Measurements from ENCODE around the gene IGSF3. TPM values are rescaled to one million over a fixed set of nuclear protein-coding genes. Genes with fewer than 3 reads are reported as not detected.
"Not testable (repeated sequence)": the region's sequence is repeated elsewhere in the genome, so short reads cannot be mapped to it uniquely, and the experiment has no call there.

Gene IGSF3
- total and polyA plus RNA-seq, 10 of the 15 experiments (the other 5 are each of a cell fraction or from before 2014, with no cell fraction given): 1.4 to 18.0 (median 9.6) TPM

DNA sequence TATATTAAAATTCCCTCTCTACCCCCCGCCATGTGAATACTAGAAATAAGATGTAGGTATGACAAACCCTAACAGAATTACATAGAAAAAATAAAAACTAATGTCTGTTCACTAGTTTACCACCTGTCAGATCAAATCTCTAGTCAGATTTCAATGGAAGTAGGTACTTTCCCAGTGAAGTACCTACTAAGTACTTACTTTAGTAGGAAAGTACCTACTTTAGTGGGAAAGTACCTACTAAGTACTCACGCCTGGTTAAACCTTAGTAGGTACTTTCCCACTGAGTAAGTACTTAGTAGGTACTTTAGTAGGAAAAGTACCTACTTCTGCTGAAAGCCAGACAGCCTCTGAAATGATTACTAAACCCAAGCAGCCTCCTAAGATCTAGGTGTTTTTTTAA lies 58.7 kb downstream of the IGSF3 start:
- ATAC-seq (peak; percentile 76), FAIRE-seq (peak; percentile 64)
- in situ Hi-C loops (cut with MboI); H3K4me3 ChIP-seq; H3K27me3 ChIP-seq (replicated peaks in 1 of 2; ENCODE audit: control insufficient read depth in 2 of 2, insufficient read depth in 2 of 2, low read length in 1 of 2); H4K20me1 ChIP-seq (ENCODE audit: control insufficient read depth, insufficient read depth); BruUV-seq (replicated peaks); H3K79me2 ChIP-seq (ENCODE audit: control insufficient read depth, insufficient read depth, low read length); H3K4me1 ChIP-seq (ENCODE audit: control insufficient read depth, insufficient read depth, low read length); H3K36me3 ChIP-seq (ENCODE audit: control insufficient read depth in 2 of 2, insufficient read depth in 2 of 2, low read length in 1 of 2); H3K4me2 ChIP-seq (ENCODE audit: control insufficient read depth, insufficient read depth); intact Hi-C loops (cut with micrococcal nuclease; ENCODE audit: unreplicated experiment); H3K27ac ChIP-seq (ENCODE audit: control insufficient read depth, insufficient read depth); H2AFZ ChIP-seq (ENCODE audit: control insufficient read depth, low read depth, low read length); H3K9me3 ChIP-seq (replicated peaks; ENCODE audit: control insufficient read depth, insufficient read depth, low read length); H3K9ac ChIP-seq (ENCODE audit: control insufficient read depth, insufficient read depth, low read length); DNase-seq (ENCODE audit: low read depth, low spot score): not testable (repeated sequence)
- TF ChIP-seq DPF2 (IDR thresholded peaks at IDR 0.05) (peak; percentile 98), PKNOX1 (IDR thresholded peaks at IDR 0.05) (peak; percentile 56), RELB (IDR thresholded peaks at IDR 0.05; ENCODE audit: low read depth) (peak; percentile 91), BHLHE40 (IDR thresholded peaks at IDR 0.05; ENCODE audit: borderline replicate concordance in 1 of 2, low read depth in 2 of 2, low read length in 1 of 2) (0 out of 4 replicates have a peak, but pooled peaks of 1 of the 2 experiments have one; percentile 7), ZNF217 (IDR thresholded peaks at IDR 0.05) (peak; percentile 96), RELA (IDR thresholded peaks at IDR 0.05; ENCODE audit: borderline replicate concordance, partially characterized antibody) (peak; percentile 95)
- TF ChIP-seq, protein P1, sequence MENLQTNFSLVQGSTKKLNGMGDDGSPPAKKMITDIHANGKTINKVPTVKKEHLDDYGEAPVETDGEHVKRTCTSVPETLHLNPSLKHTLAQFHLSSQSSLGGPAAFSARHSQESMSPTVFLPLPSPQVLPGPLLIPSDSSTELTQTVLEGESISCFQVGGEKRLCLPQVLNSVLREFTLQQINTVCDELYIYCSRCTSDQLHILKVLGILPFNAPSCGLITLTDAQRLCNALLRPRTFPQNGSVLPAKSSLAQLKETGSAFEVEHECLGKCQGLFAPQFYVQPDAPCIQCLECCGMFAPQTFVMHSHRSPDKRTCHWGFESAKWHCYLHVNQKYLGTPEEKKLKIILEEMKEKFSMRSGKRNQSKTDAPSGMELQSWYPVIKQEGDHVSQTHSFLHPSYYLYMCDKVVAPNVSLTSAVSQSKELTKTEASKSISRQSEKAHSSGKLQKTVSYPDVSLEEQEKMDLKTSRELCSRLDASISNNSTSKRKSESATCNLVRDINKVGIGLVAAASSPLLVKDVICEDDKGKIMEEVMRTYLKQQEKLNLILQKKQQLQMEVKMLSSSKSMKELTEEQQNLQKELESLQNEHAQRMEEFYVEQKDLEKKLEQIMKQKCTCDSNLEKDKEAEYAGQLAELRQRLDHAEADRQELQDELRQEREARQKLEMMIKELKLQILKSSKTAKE (IDR thresholded peaks at IDR 0.05; ENCODE audit: low read depth, poor library complexity, severe bottlenecking): peak; percentile 47
- ChIA-PET SMC1A (ENCODE audit: uncharacterized antibody, unreplicated experiment) (interaction anchor here (1.1 to 1.8 kb wide), 3 partner anchors 11 to 17 kb away, joined by 3 to 5 read pairs (median 4); no protein-coding TSS in a partner anchor), POLR2A (interaction anchor here (0.6 kb wide), 1 partner anchor 76 kb away, joined by 3 read pairs; no protein-coding TSS in a partner anchor), RAD21 (ENCODE audit: unreplicated experiment) (interaction anchor here (1.1 kb wide), 1 partner anchor 23 kb away, joined by 3 read pairs; no protein-coding TSS in a partner anchor), CTCF (interaction anchor here (1.6 kb wide), 1 partner anchor 64 kb away, joined by 7 read pairs; no protein-coding TSS in a partner anchor)
- 20% methylated on average over 2 of the region's 2 CpGs for WGBS (ENCODE audit: insufficient coverage, insufficient replicate concordance, low lambda C conversion rate, missing lambda C conversion rate)

- H3K4me2 ChIP-seq (ENCODE audit: control insufficient read depth, insufficient read depth); H2AFZ ChIP-seq (ENCODE audit: control insufficient read depth, low read depth, low read length); H3K4me1 ChIP-seq (ENCODE audit: control insufficient read depth, insufficient read depth, low read length); H3K4me3 ChIP-seq; DNase-seq (ENCODE audit: low read depth, low spot score); H4K20me1 ChIP-seq (ENCODE audit: control insufficient read depth, insufficient read depth); H3K27ac ChIP-seq (ENCODE audit: control insufficient read depth, insufficient read depth); H3K27me3 ChIP-seq (replicated peaks in 1 of 2; ENCODE audit: control insufficient read depth in 2 of 2, insufficient read depth in 2 of 2, low read length in 1 of 2); H3K79me2 ChIP-seq (ENCODE audit: control insufficient read depth, insufficient read depth, low read length); intact Hi-C loops (cut with micrococcal nuclease; ENCODE audit: unreplicated experiment); RAD21 ChIA-PET (ENCODE audit: unreplicated experiment); H3K9ac ChIP-seq (ENCODE audit: control insufficient read depth, insufficient read depth, low read length); H3K9me3 ChIP-seq (replicated peaks; ENCODE audit: control insufficient read depth, insufficient read depth, low read length); ATAC-seq; BruUV-seq (replicated peaks); in situ Hi-C loops (cut with MboI); CTCF ChIA-PET; H3K36me3 ChIP-seq (ENCODE audit: control insufficient read depth in 2 of 2, insufficient read depth in 2 of 2, low read length in 1 of 2); FAIRE-seq: not testable (repeated sequence)
- ChIA-PET POLR2A (interaction anchor here (0.6 kb wide), 1 partner anchor 77 kb away, joined by 3 read pairs; no protein-coding TSS in a partner anchor), SMC1A (ENCODE audit: uncharacterized antibody, unreplicated experiment) (interaction anchor here (1.1 to 1.8 kb wide), 2 partner anchors 12 to 18 kb away, joined by 3 to 4 read pairs; no protein-coding TSS in a partner anchor)
- 88% methylated on average over 11 of the region's 12 CpGs for WGBS (ENCODE audit: insufficient coverage, insufficient replicate concordance, low lambda C conversion rate, missing lambda C conversion rate)
Observed at GRCh38 chr1:116608151-116608550, 59.4 kb downstream of the IGSF3 start.
